PC-3 (cell line): ENCODE measurements around the gene ATP10A. TPM values are rescaled to one million over a fixed set of nuclear protein-coding genes. Genes with fewer than 3 reads are reported as not detected.
A peak's percentile ranks its signal among the peaks of the same experiment; 100 is the strongest.

ENCODE experiments used
- ATAC-seq: fragments of 200-7000 bp; cut with Tn5 transposase; 2 replicates; pipeline ENCODE4 v1.9.1; 2020; ENCODE audit warnings: mild to moderate bottlenecking, moderate library complexity
- BruUV-seq: library from RNA; stranded (reverse); fragments of 400-500 nt; replicated peaks from 2 replicates; lab custom pipeline; 2021; lab: Mats Ljungman, UMichigan
- CTCF ChIA-PET: fragments of 300-600 bp; sonication (Branson Sonifier 250); formaldehyde crosslinking; loops from one replicate; lab custom pipeline; 2022; ENCODE audit warnings: antibody characterized with exemption; lab: Charles Lee
- POLR2A ChIA-PET: fragments of 300-600 bp; sonication (Branson Sonifier 250); formaldehyde crosslinking; loops from one replicate; lab custom pipeline; 2022; ENCODE audit warnings: antibody characterized with exemption; ENCODE audit not compliant: unreplicated experiment; lab: Charles Lee
- DNase-seq: peaks from one replicate; pipeline ENCODE4 v3.0.0-alpha.2; 2015
- H2AFZ ChIP-seq: fragments of 300-600 bp; sonication (generic); 2 replicates; pipeline ENCODE4 v1.6.0; 2016; ENCODE audit warnings: antibody characterized with exemption, low read length
- H3F3A ChIP-seq: fragments of 300-600 bp; sonication (generic); one replicate; pipeline ENCODE4 v1.6.0; 2017; ENCODE audit warnings: antibody characterized with exemption, low read length, control low read depth, mild to moderate bottlenecking; ENCODE audit not compliant: unreplicated experiment
- H3K27ac ChIP-seq: fragments of 300-600 bp; sonication (generic); 2 replicates; pipeline ENCODE4 v1.5.1; 2016; ENCODE audit warnings: mild to moderate bottlenecking, low read length
- H3K27me3 ChIP-seq: fragments of 300-600 bp; sonication (generic); 2 replicates; pipeline ENCODE4 v1.6.1; 2016; ENCODE audit warnings: low read length, mixed read lengths
- H3K36me3 ChIP-seq: fragments of 300-600 bp; sonication (generic); 2 replicates; pipeline ENCODE4 v1.6.1; 2016; ENCODE audit warnings: low read depth, mixed run types, low read length, mixed read lengths
- H3K4me1 ChIP-seq: fragments of 300-600 bp; sonication (generic); 2 replicates; pipeline ENCODE4 v1.5.1; 2016; ENCODE audit warnings: low read length; ENCODE audit not compliant: insufficient read depth
- H3K4me2 ChIP-seq: fragments of 300-600 bp; sonication (generic); 2 replicates; pipeline ENCODE4 v1.6.0; 2016; ENCODE audit warnings: low read length
- H3K4me3 ChIP-seq: fragments of 300-600 bp; sonication (generic); 2 replicates; pipeline ENCODE4 v1.5.1; 2016; ENCODE audit warnings: mild to moderate bottlenecking, low read length, mixed read lengths
- H3K79me2 ChIP-seq: fragments of 300-600 bp; sonication (generic); 2 replicates; pipeline ENCODE4 v1.6.1; 2017; ENCODE audit warnings: low read length, mixed read lengths
- H3K9ac ChIP-seq: fragments of 300-600 bp; sonication (generic); 2 replicates; pipeline ENCODE4 v1.6.0; 2016; ENCODE audit warnings: mild to moderate bottlenecking, low read length
- H3K9me2 ChIP-seq: fragments of 300-600 bp; sonication (generic); replicated peaks from 2 replicates; pipeline ENCODE4 v1.6.1; 2016; ENCODE audit warnings: mixed run types, low read length, mixed read lengths
- H3K9me3 ChIP-seq: fragments of 300-600 bp; sonication (generic); 2 replicates; pipeline ENCODE4 v1.6.1; 2016; ENCODE audit warnings: low read length, mixed read lengths
- H4K20me1 ChIP-seq: fragments of 300-600 bp; sonication (generic); 2 replicates; pipeline ENCODE4 v1.6.1; 2016; ENCODE audit warnings: low read length, mixed read lengths
- EZH2 ChIP-seq: fragments of 300-600 bp; sonication (generic); IDR thresholded peaks from one replicate; pipeline ENCODE4 v1.6.1; 2017; ENCODE audit warnings: antibody characterized with exemption, mild to moderate bottlenecking, low read length; ENCODE audit not compliant: unreplicated experiment
- EZH2phosphoT487 ChIP-seq: fragments of 300-600 bp; sonication (generic); IDR thresholded peaks from 2 replicates; pipeline ENCODE4 v1.6.1; 2018; ENCODE audit warnings: mild to moderate bottlenecking, antibody characterized with exemption, low read length, borderline replicate concordance
- intact Hi-C: fragments of 100-400 bp; cut with micrococcal nuclease; formaldehyde crosslinking; loops from 2 replicates; pipeline ENCODE4 v1.9.0; 2023
- total RNA-seq: library from RNA; depleted of rRNA; stranded (reverse); fragments of >200 nt; gene quantifications from 2 replicates; pipeline ENCODE4 v1.2.3, GENCODE V29; 2014
- TF ChIP-seq, protein P1 (sequence below): fragments of 300-600 bp; sonication (generic); conservative IDR thresholded peaks from 2 replicates; pipeline ENCODE4 v1.5.1; 2017; ENCODE audit warnings: antibody characterized with exemption, low read depth, mild to moderate bottlenecking, low read length

Gene ATP10A
- total RNA-seq, 1 experiment from 2014 or later: 2.6 TPM

DNA sequence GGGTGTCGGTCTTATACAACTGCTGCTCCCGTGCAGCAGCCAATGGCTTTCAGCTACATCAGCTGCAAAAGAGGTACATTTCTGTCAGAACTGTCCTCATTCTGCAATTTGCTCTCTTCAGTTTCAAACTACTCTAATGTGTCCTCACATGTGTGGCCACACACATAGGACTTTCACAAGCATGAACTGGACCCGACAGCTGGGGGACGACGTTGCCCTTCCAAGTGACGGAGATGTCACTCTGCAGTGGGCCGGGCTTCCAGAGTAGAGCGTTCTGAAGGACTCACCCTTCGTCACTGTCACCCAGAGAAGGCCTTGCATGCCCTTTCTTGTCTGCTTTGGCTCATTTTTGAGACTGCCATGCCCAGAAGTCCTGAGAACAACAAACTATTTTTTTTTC, 189.8 kb downstream of the ATP10A start:
- Histone ChIP-seq H3K36me3 (no peaks in the 10 kb centered on the region), H4K20me1 (no peaks in the 10 kb centered on the region), H3F3A (no peaks in the 10 kb centered on the region), H3K27me3 (peaks cover 21% of the 10 kb centered on the region), H3K27ac (no peak overlapping the region), H3K9ac (no peak overlapping the region), H3K4me3 (no peak overlapping the region), H3K9me3 (no peaks in the 10 kb centered on the region), H3K4me1 (no peaks in the 10 kb centered on the region), H3K4me2 (no peak overlapping the region), H3K79me2 (no peaks in the 10 kb centered on the region), H3K9me2 (no peaks in the 10 kb centered on the region), H2AFZ (no peak overlapping the region)
- intact Hi-C loops: no loop called here
- CTCF ChIA-PET: no interaction called here
- POLR2A ChIA-PET: no interaction called here
- DNase-seq (no peak), ATAC-seq (no peak)
- TF ChIP-seq EZH2 (no peak), EZH2phosphoT487 (no peak)
- TF ChIP-seq, protein P1, sequence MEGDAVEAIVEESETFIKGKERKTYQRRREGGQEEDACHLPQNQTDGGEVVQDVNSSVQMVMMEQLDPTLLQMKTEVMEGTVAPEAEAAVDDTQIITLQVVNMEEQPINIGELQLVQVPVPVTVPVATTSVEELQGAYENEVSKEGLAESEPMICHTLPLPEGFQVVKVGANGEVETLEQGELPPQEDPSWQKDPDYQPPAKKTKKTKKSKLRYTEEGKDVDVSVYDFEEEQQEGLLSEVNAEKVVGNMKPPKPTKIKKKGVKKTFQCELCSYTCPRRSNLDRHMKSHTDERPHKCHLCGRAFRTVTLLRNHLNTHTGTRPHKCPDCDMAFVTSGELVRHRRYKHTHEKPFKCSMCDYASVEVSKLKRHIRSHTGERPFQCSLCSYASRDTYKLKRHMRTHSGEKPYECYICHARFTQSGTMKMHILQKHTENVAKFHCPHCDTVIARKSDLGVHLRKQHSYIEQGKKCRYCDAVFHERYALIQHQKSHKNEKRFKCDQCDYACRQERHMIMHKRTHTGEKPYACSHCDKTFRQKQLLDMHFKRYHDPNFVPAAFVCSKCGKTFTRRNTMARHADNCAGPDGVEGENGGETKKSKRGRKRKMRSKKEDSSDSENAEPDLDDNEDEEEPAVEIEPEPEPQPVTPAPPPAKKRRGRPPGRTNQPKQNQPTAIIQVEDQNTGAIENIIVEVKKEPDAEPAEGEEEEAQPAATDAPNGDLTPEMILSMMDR: no peak
- BruUV-seq: no TSS peak

DNA sequence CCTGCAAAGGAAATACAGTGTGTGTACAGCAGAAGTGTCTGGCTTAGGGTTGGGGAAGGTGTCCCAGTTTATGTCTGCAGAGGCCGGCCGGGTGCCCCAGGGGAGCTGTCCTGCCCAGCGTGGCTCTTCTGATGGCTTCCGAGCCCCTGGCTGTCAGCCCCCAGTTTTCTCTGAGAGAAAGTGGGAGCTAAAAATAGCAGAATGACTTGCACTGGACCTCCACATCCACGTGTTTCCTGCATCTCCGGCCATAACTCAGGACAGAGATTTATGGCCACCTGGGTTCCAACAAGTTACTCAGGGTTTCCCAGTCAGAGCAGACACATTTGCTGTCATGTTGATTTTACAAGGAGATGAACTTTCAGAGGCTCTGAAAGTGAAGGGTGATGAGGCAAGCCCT, 192.0 kb downstream of the ATP10A start:
- no peak for ATAC-seq
- no peaks in the 10 kb centered on the region for H3K4me1 ChIP-seq
- intact Hi-C loops: no loop called here
- ChIA-PET CTCF (no interaction called here), POLR2A (interaction anchor here (0.6 kb wide), 1 partner anchor 491 kb away, joined by 4 read pairs; no protein-coding TSS in a partner anchor)
- TF ChIP-seq, protein P1: no peak
- TF ChIP-seq EZH2phosphoT487 (no peak), EZH2 (no peak)
- no peaks in the 10 kb centered on the region for H3K9me3 ChIP-seq
- peaks cover 33% of the 10 kb centered on the region for H3K27me3 ChIP-seq
- H3K9me2 ChIP-seq: no peaks in the 10 kb centered on the region
- no peaks in the 10 kb centered on the region for H4K20me1 ChIP-seq
- BruUV-seq: no TSS peak
- no peak overlapping the region for H2AFZ ChIP-seq
- H3F3A ChIP-seq: no peaks in the 10 kb centered on the region
- DNase-seq: no peak
- H3K36me3 ChIP-seq: no peaks in the 10 kb centered on the region
- H3K4me3 ChIP-seq: no peak overlapping the region
- no peak overlapping the region for H3K9ac ChIP-seq
- no peaks in the 10 kb centered on the region for H3K79me2 ChIP-seq
- no peak overlapping the region for H3K4me2 ChIP-seq
- no peak overlapping the region for H3K27ac ChIP-seq

DNA sequence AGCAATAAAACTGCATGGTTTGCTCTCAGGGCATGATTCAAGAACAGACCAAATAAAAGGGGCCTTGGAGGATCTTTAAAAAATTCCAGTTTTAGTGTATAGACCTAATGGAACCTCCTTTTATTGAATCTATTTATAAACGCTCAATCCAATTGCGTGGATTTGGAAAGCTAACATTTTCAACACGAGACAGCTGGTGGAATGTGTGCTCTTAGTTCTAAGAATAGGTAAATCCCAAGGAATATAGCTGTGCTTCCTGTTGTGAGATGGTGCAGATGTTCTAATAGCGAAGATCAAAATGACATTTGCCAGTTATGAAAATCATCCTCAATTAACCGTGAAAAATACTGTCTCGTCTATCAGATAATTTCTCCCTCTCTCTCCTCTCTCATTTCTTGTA, 192.5 kb downstream of the ATP10A start:
- TF ChIP-seq, protein P1: no peak
- TF ChIP-seq EZH2phosphoT487 (no peak), EZH2 (no peak)
- no peak for ATAC-seq
- Histone ChIP-seq H3K4me3 (no peak overlapping the region), H3K4me2 (peak overlapping the region; percentile 41), H3K27me3 (peaks cover 33% of the 10 kb centered on the region), H2AFZ (no peak overlapping the region), H3K9ac (no peak overlapping the region), H3K4me1 (no peaks in the 10 kb centered on the region), H3K9me3 (no peaks in the 10 kb centered on the region), H3K27ac (no peak overlapping the region), H4K20me1 (no peaks in the 10 kb centered on the region), H3F3A (no peaks in the 10 kb centered on the region), H3K79me2 (no peaks in the 10 kb centered on the region), H3K9me2 (no peaks in the 10 kb centered on the region), H3K36me3 (no peaks in the 10 kb centered on the region)
- POLR2A ChIA-PET: no interaction called here
- no peak for DNase-seq
- BruUV-seq: no TSS peak
- CTCF ChIA-PET: no interaction called here
- intact Hi-C loops: no loop called here
